ENCODE data around the gene APOA1.

Gene APOA1

GRCh38 chr11:116786966-116787365, 50.5 kb downstream of the APOA1 start:
- no peak for DNase-seq

GRCh38 chr11:116786326-116786725, 51.1 kb downstream of the APOA1 start:
- no peak for DNase-seq
